ENCODE results near the gene RMND5B. TPM values are rescaled to one million over a fixed set of nuclear protein-coding genes. Genes with fewer than 3 reads are reported as not detected.
A peak's percentile ranks its signal among the peaks of the same experiment; 100 is the strongest.

The RMND5B gene
- polyA plus RNA-seq, 1 experiment, result 39.6 TPM

DNA sequence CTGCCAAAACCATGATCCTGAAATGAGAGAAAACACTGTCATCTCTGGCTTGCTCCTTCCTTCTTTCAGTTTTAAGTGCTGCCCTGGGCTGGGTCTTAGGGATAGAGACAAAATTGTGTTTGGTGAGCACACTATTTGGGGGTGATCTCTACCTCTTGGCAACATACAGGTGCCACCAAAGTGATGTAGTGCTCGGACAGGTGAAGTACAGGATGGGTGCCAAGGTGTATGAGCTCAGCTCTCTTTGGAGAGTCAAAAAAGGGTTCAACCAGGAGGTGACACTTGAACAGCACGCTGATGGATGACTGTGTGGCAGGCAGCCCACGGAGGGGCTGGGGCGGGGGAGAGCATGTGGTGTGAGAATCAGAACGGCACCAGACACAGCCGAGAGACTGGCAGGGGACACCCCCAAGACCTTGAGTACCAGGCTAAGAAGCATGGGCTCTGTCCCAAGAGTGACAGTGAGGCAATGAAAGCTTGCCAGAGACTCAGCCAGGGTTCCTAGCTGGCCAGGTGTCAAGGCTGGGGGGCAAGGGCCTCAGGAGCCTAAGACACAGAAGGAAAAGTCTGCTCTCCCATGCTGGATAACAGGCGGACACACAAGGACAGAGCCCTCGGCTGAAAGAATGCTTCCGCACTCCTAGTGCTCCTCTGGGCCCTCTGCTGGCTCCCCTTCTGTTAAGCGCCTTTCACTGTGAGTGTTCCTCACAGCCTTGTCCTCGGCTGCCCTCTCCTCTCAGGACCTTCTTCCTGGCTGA, 20.3 kb downstream of the RMND5B start:
- H3K27me3 ChIP-seq (ENCODE audit: control insufficient read depth, insufficient read depth, low read length), result no peaks in the 10 kb centered on the region
- ChIA-PET CTCF (interaction anchor here (1.3 to 2.8 kb wide), 2 partner anchors 14 to 75 kb away, joined by 3 to 18 read pairs; no protein-coding TSS in a partner anchor), POLR2A (no interaction called here)
- no peak overlapping the region for H3K4me3 ChIP-seq (ENCODE audit: low read depth, low read length)
- H3K36me3 ChIP-seq (ENCODE audit: control insufficient read depth, insufficient read depth, low read length), result peaks cover 16% of the 10 kb centered on the region
- no peak for TF ChIP-seq CTCF (IDR thresholded peaks at IDR 0.05; ENCODE audit: insufficient read depth, low read depth, low read length)
- DNase-seq (ENCODE audit: low read depth), result no peak

- CTCF ChIA-PET, result interaction anchor here (0.7 to 11.4 kb wide), 5 partner anchors 10 to 77 kb away, joined by 3 to 80 read pairs (median 4); no protein-coding TSS in a partner anchor
- no peak for TF ChIP-seq CTCF (IDR thresholded peaks at IDR 0.05; ENCODE audit: insufficient read depth, low read depth, low read length)
- Histone ChIP-seq H3K36me3 (ENCODE audit: control insufficient read depth, insufficient read depth, low read length) (peaks cover 15% of the 10 kb centered on the region), H3K4me3 (ENCODE audit: low read depth, low read length) (peak overlapping the region; percentile 85), H3K27me3 (ENCODE audit: control insufficient read depth, insufficient read depth, low read length) (no peaks in the 10 kb centered on the region)
- POLR2A ChIA-PET, result no interaction called here
- no peak for DNase-seq (ENCODE audit: low read depth)
Observed at GRCh38 chr5:178152491-178153444, 22.0 kb downstream of the RMND5B start.

DNA sequence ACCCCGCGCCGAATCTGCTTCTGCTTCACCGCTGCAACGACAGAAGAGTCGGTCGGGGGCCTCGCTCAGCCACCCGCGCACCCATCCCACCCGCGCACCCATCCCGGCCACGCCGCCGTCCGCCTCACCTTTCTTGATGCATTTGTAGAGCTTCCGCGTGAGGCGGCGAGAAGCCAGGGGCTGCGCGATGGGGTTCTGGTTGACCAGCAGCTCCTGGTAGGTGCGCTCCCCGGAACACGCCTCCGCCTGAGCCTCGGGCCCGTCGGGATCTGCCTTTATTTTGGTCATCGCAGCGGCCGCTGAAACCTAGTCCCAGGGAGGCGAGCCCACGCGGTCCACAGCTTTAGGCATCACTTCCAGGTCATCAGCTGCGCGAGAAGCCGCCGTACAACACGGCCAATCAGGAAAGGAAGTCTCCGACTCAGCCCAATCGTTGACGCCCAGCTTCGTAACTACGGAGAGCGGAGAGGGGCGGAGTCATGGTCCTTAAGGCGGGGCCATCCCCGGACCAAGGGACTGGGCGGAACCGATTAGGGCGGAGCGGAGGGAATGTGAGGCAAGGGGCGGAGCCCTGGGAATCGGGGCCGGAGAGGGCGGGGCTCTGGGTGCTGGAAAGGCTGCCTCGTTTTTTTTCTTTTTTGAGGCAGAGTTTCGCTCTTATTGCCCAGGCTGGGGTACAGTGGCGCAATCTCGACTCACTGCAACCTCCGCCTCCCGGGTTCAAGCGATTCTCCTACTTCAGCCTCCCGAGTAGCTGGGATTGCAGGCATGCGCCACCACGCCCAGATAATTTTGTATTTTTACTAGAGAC, 22.9 kb downstream of the RMND5B start, which contains the start of gene NHP2:
Gene NHP2, minus strand, starts transcription at position 356 of the 811 bp plus-strand sequence. Its CDS starts 68 bp downstream, at position 288.
- POLR2A ChIA-PET, result interaction anchor here (0.5 to 0.9 kb wide), 3 partner anchors 16 to 614 kb away, joined by 3 to 13 read pairs (median 3); partner anchors contain the start of gene HNRNPAB
- DNase-seq (ENCODE audit: low read depth), result peak; percentile 89
- H3K4me3 ChIP-seq (ENCODE audit: low read depth, low read length), result peak within 1 kb of the TSS; percentile 85
- no peak for TF ChIP-seq CTCF (IDR thresholded peaks at IDR 0.05; ENCODE audit: insufficient read depth, low read depth, low read length)
- no peaks in the 10 kb centered on the region for H3K27me3 ChIP-seq (ENCODE audit: control insufficient read depth, insufficient read depth, low read length)
- CTCF ChIA-PET, result interaction anchor here (0.7 to 11.4 kb wide), 5 partner anchors 9 to 78 kb away, joined by 3 to 80 read pairs (median 4); no protein-coding TSS in a partner anchor
- H3K36me3 ChIP-seq (ENCODE audit: control insufficient read depth, insufficient read depth, low read length), result peaks cover 9% of the 10 kb centered on the region

- ChIA-PET POLR2A (no interaction called here), CTCF (interaction anchor here (0.6 to 11.4 kb wide), 3 partner anchors 9 to 195 kb away, joined by 3 to 80 read pairs (median 3); no protein-coding TSS in a partner anchor)
- no peak for DNase-seq (ENCODE audit: low read depth)
- no peaks in the 10 kb centered on the region for H3K27me3 ChIP-seq (ENCODE audit: control insufficient read depth, insufficient read depth, low read length)
- no peak overlapping the region for H3K4me3 ChIP-seq (ENCODE audit: low read depth, low read length)
- peaks cover 5% of the 10 kb centered on the region for H3K36me3 ChIP-seq (ENCODE audit: control insufficient read depth, insufficient read depth, low read length)
- no peak for TF ChIP-seq CTCF (IDR thresholded peaks at IDR 0.05; ENCODE audit: insufficient read depth, low read depth, low read length)
Observed at GRCh38 chr5:178155065-178155464, 24.3 kb downstream of the RMND5B start.

Data from BJ (cell line).